Measurements from ENCODE around the gene POLK. TPM values are rescaled to one million over a fixed set of nuclear protein-coding genes. Genes with fewer than 3 reads are reported as not detected.
"Not testable (repeated sequence)": the region's sequence is repeated elsewhere in the genome, so short reads cannot be mapped to it uniquely, and the experiment has no call there.

POLK gene
- total RNA-seq, 2 donors from 2014 or later, result 41.5 to 43.0 TPM

DNA sequence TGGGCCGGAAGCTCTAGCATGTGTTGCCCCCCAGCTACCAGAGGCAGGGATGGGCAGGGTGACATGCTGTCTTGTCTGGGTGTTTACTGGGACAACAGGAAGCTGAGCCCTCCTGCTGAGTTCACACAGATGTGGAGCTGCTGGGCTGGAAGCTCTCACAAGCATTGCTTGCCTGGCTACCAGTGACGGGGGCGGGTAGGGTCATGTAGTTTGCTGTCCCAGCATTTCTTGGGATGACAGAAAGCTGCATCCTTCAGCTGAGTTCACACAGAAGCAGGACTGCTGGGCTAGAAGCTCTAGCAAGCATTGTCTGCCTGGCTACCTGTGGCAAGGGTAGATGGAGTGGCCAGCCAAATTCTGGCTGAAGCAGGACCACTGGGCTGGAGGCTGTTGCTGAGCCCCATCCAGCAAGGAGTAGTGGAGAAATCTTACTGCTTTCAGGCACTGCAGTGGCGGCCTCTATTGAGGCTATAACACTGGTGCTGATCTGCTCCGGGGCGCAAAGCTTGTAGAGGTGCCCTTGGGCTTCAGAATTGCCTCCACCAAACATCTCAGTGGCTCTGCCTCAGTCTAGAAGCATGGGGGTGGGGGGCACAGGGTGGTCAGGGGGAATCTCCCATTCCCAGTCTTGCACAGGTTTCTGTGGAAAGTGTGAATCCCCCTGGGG, 25.1 kb downstream of the POLK start:
- intact Hi-C loops (cut with DNase I), result no loop called here
- no peak for DNase-seq (ENCODE audit: low spot score)

DNA sequence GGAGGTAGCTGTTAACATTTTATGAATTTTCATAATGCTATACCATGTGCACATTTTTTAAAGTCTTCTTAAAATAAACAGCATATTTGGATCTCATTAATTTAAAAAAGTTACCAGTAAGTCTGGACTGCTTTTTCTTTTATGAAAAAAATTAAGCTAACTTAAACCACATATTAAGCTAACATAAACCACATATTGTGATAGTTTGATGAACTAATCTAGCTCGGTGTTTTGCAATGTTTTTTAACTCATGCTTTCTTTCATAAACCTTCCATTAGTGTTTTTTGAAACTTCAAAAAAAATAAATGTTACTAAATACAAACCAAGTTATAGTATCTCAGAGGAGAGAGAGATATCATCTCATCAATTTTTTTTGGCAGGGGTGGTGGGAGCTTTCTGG, 26.5 kb downstream of the POLK start:
- DNase-seq (ENCODE audit: low spot score), result no peak
- intact Hi-C loops (cut with DNase I), result no loop called here

DNA sequence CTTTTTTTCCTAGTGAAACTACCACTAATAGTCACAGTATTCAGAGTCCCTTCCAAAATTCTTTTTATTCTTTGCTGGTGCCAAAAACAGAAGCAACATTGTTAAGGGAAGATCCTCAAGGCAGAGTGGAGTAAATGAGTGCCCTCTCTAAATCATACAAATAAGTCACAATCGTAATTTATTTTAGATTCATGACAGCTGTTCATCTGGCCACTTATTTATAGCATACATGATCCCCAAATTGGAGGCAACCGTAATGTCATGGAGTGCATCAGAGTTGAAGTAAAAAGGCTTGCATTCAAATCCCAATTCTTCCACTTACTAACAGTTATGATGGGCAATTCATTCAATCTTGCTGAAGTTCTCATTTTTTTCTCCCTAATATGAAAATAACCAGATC, 33.4 kb downstream of the POLK start:
- intact Hi-C loops (cut with DNase I), result no loop called here
- no peak for DNase-seq (ENCODE audit: low spot score)

DNA sequence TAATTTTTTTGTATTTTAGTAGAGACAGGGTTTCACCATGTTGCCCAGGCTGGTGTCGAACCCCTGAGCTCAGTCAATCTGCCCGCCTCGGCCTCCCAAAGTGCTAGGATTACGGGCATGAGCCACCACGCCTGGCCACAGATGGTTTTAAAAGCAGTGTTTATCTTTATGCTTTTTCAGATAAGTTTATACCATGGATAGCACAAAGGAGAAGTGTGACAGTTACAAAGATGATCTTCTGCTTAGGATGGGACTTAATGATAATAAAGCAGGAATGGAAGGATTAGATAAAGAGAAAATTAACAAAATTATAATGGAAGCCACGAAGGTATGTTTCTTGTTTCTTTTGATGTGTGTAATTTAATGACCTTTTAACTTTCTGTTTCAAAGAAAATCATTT, 35.1 kb downstream of the POLK start:
- no peak for DNase-seq (ENCODE audit: low spot score)
- intact Hi-C loops (cut with DNase I), result no loop called here

DNA sequence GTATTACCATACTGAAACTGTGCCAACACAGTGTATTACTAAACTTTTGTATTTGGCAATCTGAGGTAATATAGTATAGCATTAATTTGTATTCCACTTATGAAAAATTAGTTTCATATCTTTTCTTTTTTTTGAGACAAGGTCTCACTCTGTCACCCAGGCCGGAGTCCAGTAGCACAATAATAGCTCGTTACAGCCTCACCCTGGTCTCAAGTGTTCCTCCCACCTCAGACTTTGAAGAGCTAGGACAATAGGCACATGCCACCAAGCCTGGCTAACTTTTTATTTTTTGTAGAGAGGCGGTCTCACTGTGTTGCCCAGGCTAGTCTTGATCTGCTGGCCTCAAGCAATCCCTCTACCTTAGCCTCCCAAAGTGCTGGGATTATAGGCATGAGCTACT, 36.1 kb downstream of the POLK start:
- intact Hi-C loops (cut with DNase I), result no loop called here

DNA sequence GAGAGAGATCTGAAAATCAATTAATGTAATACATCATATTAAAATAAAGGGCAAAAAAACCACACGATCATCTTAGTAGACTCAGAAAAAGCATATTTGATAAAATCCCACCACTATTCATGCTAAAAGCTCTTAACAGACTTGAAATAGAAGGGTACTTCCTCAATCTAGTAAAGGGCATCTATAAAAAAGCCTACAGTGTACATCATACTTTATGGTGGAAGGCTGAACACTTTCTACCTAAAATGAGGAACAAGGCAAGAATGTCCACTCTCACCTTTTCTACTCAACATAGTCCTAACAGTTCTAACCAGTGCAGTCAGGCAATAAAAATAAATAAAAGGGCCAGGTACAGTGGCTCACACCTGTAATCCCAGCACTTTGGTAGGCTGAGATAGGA, 38.9 kb downstream of the POLK start:
- intact Hi-C loops (cut with DNase I), result no loop called here
- DNase-seq (ENCODE audit: low spot score), result no peak

More for the DNA sequence above, 36.1 kb downstream of the POLK start:
- no peak for DNase-seq (ENCODE audit: low spot score)

DNA sequence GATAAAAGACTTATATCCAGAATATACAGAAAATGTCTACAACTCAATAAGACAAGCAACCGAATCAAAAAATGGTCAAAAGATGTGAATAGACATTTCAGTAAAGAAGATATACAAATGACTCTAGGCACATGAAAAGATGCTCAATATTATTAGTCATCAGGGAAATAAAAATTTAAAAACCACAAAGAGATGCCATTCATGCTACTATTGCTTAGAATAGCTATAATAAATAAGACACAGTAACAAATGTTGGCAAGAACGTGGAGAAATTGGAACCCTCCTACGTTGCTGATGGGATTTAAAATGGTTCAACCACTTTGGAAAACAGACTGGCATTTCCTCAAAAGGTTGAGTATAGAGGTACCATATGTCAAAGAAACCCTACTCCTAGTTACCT, 39.8 kb downstream of the POLK start:
- intact Hi-C loops (cut with DNase I), result no loop called here
- no peak for DNase-seq (ENCODE audit: low spot score)

DNA sequence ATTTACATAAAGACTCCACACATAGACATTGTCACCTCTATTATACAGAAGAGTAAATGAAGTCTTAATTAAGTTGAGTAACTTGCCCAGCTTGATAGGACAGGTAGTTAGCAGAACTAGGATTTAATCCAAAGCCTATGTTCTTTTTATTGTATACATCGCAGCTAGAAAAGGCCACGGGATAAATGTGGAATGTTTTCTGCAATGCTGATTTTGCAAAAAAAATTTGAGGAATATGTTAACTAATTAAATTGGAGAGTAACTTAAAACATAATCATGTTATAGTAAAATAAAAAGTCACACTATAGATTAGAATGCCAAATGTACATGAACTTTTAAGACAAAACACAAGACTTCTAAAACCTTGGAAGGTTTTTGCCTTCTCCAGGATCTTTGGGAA, 41.1 kb downstream of the POLK start:
- intact Hi-C loops (cut with DNase I), result no loop called here
- no peak for DNase-seq (ENCODE audit: low spot score)

DNA sequence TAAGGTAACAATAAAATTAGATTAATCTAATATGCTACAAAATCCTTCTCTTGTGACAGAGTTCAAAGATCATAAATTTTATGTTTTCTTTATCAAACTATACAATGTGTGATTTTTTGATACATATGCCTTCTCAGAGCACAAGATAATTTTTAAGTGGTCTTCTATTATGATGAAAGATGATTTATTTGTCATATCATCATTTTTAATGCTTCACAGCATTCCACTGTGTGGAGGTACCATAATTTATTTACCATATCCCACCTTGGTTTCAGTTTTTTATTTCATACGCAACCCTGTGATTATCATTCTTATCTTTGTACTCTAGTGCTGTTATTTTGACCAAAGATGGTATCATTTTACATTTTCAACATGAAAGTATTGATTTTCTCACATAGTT, 41.7 kb downstream of the POLK start:
- intact Hi-C loops (cut with DNase I), result no loop called here
- no peak for DNase-seq (ENCODE audit: low spot score)

DNA sequence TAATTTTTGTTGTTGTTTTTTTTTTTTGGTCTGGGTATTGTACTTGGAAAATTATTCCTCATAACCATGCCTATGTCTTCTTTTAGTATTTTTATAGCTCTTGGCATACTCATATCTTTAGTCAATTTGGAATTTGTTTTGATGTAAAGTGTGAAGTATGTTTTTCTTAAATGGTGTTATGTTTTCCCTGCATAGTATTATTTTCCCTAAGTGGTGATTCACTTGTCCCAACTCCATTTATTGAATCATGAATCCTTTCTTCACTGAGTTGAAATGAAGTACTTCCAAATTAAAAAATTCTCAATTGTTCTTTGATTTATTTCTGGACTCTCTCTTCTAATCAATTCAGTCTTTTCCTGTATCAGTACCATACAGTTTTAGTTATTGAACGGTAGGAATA, 46.5 kb downstream of the POLK start:
- intact Hi-C loops (cut with DNase I), result no loop called here

DNA sequence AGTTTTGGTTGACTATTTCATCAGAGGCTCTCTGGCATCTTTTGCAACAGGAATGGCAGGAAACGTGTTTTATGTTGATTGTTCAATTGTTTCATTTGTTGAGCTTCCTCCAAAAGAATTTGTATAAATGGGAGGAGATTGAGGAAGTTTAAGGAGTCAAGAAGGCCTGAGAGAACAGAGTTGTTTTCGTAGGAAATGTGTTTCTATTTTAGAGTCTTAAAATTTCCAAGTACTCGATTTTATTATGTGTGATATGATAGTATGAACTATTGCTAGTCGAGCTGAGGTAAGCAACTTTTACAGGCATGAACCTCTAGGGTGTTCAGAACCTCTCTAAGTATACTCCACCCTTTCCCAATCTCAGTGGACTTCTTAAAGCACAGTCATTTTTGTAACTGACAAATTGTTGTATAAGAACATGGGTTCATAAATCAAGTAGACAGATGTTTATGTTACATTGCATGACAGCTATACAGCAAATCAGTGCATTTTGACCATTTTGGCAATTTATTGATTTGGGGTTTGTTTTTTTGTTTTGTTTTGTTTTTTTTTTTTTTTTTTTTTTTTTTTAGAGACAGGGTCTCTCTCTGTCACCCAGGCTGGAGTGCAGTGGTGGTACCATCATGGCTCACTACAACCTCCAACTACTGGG, 47.4 kb downstream of the POLK start:
- intact Hi-C loops (cut with DNase I), result no loop called here

More for the DNA sequence above, 46.5 kb downstream of the POLK start:
- no peak for DNase-seq (ENCODE audit: low spot score)

DNA sequence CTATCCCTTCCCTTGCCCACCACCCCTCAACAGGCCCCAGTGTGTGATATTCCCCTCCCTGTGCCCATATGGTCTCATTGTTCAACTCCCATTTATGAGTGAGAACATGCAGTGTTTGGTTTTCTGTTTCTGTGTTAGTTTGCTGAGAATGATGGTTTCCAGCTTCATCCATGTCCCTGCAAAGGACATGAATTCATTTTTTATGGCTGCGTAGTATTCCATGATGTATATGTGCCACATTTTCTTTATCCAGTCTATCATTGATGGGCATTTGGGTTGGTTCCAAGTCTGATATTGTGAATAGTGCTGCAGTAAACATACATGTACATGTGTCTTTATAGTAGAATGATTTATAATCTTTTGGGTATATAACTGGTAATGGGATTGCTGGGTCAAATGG, 49.0 kb downstream of the POLK start:
- DNase-seq (ENCODE audit: low spot score); intact Hi-C loops (cut with DNase I): not testable (repeated sequence)

More for the DNA sequence above, 47.4 kb downstream of the POLK start:
- DNase-seq (ENCODE audit: low spot score), result no peak

DNA sequence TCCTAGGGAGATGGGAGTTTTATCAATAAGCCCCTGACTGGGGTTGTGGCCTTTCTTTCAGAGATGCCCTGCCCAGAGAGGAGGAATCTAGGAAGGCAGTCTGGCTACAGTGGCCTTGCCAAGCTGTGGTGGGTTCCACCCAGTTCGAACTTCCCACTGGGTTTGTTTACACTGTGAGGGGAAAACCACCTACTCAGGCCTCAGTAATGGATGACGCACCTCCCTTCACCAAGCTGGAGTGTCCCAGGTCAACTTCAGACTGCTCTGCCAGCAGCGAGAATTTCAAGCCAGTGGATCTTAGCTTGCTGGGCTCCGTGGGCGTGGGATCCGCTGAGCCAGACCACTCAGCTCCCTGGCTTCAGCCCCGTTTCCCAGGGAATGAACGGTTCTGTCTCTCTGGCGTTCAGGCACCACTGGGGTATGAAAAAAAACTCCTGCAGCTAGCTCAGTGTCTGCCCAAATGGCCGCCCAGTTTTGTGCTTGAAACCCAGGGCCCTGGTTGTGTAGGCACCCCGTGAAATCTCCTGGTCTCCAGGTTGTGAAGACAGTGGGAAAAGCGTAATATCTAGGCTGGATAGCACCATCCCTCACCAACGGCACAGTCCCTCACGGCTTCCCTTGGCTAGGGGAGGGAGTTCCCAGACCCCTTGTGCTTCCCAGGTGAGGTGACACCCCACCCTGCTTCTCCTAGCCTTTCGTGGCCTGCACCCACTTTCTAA, 54.5 kb downstream of the POLK start:
- intact Hi-C loops (cut with DNase I), result not testable (repeated sequence)

DNA sequence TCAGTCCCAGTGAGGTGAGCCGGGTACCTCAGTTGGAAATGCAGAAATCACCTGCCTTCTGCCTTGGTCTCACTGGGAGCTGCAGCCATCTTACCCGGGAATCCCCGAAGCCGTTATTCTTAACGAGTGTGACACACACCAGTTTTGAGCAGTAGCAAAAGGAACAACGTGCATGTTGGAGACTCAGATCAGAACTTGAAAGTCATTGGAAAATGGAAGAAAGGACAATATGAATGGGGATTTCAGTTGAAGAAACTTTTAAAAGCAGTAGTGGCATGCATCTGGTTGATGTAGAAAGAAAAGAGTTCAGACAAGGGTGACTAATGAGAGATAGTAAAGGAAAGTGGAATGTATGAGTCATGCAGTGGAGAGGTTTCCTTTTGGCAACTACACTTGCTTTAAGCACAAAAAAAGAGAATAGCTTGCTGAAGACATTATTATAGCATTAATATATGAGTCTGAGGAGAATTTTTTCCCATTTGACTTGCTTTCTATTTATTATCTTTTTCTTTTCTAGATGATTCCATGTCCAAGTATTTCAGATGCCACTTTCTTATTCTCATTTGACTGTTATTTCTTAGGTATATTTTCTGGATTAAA, 55.1 kb downstream of the POLK start:
- DNase-seq (ENCODE audit: low spot score), result no peak
- intact Hi-C loops (cut with DNase I), result no loop called here

More for the DNA sequence above, 54.5 kb downstream of the POLK start:
- DNase-seq (ENCODE audit: low spot score), result not testable (repeated sequence)

DNA sequence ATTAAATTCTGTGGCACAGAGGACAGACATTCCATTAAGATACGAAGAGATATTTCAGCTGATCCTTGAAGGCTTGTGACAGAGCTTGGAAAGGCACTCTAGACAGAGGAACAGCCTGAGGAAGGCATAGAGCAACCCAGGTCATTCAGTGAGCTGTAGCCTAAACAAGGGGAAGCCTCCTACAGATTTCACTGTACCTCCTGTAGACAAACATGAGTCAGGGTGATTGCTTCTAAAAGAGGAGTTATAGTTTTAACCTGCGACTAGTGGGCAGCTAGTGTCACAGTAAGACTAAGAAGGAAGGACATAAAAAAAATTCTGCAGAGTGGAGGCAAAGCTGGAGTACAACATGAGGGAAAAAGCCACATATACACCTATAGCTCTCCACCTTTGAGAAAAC, 56.0 kb downstream of the POLK start:
- no peak for DNase-seq (ENCODE audit: low spot score)
- intact Hi-C loops (cut with DNase I), result no loop called here

DNA sequence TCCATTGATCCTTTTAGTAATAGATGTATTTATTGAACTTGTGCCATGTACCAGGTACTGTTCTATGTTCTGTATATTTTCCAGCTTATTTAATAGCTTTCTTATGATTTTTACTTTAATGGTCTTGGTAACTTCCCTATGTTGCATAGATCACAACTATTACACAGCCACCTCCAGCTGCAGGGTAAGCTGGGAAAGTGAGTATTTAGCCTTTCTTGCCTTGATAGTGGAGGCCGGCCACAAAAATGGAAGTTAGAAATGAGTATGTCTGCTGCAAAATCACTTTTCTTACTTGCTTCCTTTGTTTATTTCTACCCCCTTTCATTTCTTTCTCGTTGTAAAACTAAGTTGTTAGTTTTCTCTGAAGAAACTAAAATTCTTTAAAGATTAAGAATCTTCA, 56.5 kb downstream of the POLK start:
- no peak for DNase-seq (ENCODE audit: low spot score)

DNA sequence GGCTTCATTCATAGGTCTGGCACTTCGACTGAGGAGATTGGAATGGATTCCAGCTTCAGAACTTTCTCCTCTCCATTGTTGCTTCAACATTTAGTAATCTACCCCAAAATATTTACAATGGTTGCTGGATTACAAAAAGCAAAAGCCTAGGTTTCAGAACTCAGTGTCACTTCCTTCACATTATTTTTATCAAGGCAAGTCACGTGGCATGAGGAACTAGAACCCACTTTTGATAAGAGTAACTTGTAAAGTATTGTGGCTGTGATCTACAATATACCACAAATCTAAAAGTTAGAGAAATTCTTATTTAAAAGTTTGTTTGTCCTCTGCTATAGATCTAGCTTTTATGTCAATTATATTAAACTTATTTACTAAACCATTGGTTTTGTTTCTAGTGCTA, 59.9 kb downstream of the POLK start:
- intact Hi-C loops (cut with DNase I), result no loop called here
- no peak for DNase-seq (ENCODE audit: low spot score)

More for the DNA sequence above, 56.5 kb downstream of the POLK start:
- intact Hi-C loops (cut with DNase I), result no loop called here

DNA sequence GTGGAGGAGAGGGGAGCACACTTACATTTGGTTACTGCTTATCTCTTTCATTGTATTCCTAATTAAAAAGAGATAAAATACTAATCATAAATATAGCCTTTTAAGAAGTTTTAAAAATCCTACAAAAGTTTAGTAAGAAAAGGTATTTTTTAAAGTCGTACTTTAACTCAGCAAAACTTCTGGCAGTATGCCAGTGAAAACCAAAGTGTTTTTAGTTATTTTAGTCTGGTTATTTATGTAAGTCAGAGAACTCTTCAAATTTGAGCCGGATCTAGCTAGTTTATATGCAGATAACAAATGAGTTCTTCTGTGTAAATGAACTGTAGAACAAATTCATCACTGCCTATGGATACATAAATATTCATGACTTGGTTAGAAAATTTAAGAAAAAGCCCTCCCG, 63.1 kb downstream of the POLK start:
- DNase-seq (ENCODE audit: low spot score), result no peak
- intact Hi-C loops (cut with DNase I), result loop anchor here in 1 of 2 donors (5.0 kb wide), 1 partner anchor 727 kb away; no protein-coding TSS in a partner anchor

DNA sequence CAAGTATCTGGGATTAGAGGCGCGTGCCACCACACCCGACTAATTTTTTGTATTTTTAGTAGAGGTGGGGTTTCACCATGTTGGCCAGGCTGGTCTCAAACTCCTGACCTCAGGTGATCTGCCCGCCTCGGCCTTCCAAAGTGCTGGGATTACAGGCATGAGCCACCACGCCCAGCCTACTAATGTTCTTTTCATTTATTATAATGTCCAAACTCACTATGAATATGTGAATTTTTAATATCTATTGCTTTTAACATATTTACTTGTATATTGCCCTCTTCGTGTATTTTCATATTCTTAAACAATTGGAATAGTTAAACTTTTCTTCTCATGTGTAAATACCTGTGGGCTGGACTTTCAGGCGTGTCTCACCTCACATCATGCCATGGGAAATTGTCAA, 66.6 kb downstream of the POLK start:
- intact Hi-C loops (cut with DNase I), result loop anchor here in 1 of 2 donors (5.0 kb wide), 1 partner anchor 731 kb away; no protein-coding TSS in a partner anchor
- not testable (repeated sequence) for DNase-seq (ENCODE audit: low spot score)

DNA sequence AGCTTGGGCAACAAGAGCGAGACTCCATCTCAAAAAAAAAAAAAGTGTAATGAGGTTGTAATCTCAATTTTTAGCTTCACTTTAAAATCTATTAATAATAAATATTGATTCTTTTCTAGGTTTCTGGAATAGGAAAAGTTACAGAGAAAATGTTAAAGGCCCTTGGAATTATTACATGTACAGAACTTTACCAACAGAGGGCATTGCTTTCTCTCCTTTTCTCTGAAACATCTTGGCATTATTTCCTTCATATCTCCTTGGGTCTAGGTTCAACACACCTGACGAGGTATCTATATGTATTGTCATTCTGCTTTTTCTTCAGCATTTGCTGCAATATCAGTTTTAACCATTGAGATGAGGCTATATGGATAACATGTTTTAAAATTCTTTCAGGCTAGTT, 73.0 kb downstream of the POLK start:
- no peak for DNase-seq (ENCODE audit: low spot score)
- intact Hi-C loops (cut with DNase I), result no loop called here
